SK-MEL-5 (cell line): ENCODE results near the gene MS4A2. TPM values are rescaled to one million over a fixed set of nuclear protein-coding genes. Genes with fewer than 3 reads are reported as not detected.
"Not testable (repeated sequence)": the region's sequence is repeated elsewhere in the genome, so short reads cannot be mapped to it uniquely, and the experiment has no call there.

ENCODE experiments used
- DNase-seq: peaks from one replicate; pipeline ENCODE4 v3.0.0-alpha.2; 2016; ENCODE audit warnings: low read depth, low spot score
- in situ Hi-C: cut with HindIII; loops from 2 replicates; pipeline ENCODE4 v1.10.0; 2016; ENCODE audit warnings: low sequenced_read_pairs, high pct_unique_total_duplicates, low pct_unique_long_range_greater_than_20kb
- polyA plus RNA-seq, 2 experiments: library from polyadenylated mRNA; depleted of rRNA; stranded (reverse); fragments of >200 nt; gene quantifications; 2 replicates each; pipeline ENCODE4 v1.2.3, GENCODE V29; 2015
- total RNA-seq: library from RNA; depleted of rRNA; stranded (reverse); fragments of >200 nt; shearing (Covaris generic); gene quantifications from 2 replicates; pipeline ENCODE4 v1.2.3, GENCODE V29; 2014; rRNA removed

MS4A2 gene
- not detected in 2 replicates for total RNA-seq
- not detected in 2 replicates for polyA plus RNA-seq (2015; cell fraction: cytosol; rRNA removed)
- not detected in 2 replicates for polyA plus RNA-seq (2015; cell fraction: nucleus; rRNA removed)

DNA sequence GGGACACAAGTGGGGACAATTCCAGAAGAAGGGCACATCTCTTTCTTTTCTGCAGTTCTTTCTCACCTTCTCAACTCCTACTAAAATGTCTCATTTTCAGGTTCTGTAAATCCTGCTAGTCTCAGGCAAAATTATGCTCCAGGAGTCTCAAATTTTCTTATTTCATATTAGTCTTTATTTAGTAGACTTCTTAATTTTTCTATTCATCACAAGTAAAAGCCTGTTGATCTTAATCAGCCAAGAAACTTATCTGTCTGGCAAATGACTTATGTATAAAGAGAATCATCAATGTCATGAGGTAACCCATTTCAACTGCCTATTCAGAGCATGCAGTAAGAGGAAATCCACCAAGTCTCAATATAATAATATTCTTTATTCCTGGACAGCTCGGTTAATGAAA is at the start of gene MS4A2:
TSS of gene MS4A2 (plus strand) at position 301 of the 400 bp plus-strand sequence. CDS start 102 bp downstream, outside the sequence.
- no peak for DNase-seq
- in situ Hi-C loops: no loop called here

DNA sequence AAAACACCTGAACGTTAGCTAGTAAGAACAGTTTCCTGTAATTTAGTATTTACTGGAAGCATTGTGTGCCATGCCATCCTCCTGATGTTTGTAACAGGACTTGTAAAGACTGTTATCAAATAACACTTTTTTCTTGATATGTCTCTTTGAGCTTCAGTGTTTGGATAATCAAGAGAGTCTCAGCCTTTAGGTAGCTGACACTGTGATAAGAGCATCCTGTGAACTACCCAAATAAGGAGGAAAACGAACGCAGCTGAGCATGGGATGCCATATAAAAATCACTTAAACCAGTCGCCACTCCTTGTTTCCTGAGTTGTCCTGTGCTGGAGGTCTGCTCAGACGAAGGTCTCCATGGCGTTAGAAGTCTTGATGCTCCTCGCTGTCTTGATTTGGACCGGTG is 48.4 kb upstream of the MS4A2 start, which contains the start of gene OOSP2:
TSS of gene OOSP2 (plus strand) at position 301 of the 400 bp plus-strand sequence. CDS start at position 352, 51 bp downstream.
- in situ Hi-C loops: no loop called here
- no peak for DNase-seq

DNA sequence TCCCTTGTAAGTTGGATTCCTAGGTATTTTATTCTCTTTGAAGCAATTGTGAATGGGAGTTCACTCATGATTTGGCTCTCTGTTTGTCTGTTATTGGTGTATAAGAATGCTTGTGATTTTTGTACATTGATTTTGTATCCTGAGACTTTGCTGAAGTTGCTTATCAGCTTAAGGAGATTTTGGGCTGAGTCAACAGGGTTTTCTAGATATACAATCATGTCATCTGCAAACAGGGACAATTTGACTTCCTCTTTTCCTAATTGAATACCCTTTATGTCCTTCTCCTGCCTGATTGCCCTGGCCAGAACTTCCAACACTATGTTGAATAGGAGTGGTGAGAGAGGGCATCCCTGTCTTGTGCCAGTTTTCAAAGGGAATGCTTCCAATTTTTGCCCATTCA is 38.0 kb upstream of the MS4A2 start:
- DNase-seq, in situ Hi-C loops: not testable (repeated sequence)

DNA sequence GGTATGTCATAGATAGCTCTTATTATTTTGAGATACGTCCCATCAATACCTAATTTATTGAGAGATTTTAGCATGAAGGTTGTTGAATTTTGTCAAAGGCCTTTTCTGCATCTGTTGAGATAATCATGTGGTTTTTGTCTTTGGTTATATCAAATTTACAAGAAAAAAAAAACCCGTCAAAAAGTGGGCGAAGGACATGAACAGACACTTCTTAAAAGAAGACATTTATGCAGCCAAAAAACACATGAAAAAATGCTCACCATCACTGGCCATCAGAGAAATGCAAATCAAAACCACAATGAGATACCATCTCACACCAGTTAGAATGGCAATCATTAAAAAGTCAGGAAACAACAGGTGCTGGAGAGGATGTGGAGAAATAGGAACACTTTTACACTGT is 37.6 kb upstream of the MS4A2 start:
- in situ Hi-C loops, DNase-seq: not testable (repeated sequence)

DNA sequence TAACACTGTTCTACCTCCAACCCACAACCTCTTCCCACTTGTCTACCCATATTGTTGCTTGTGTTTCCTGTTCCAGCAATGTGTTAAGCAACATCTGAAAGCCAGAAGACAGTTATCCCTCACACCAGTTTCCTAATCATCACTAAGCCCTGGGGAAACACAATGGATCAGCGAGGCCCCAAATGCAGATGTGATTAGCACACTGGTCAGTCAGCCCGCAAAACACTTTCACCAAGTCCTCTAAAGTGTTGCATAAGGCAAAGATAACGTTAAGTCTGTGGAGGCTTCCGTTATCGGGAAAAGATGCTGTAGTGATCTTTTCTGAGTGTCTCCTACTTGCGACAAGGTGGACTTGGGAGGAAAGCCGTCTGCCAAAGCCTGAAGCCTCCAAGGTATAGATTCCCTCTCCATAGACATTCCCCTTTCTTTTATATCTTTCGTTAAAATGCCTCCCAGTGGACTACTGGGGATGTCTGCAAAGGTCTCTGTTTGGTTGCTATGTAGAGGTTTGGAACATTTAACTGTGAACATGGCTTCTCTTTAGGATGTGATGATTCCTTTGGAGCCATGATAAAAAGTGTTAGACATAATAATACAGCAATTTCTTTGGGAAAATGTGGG is 32.0 kb upstream of the MS4A2 start, which contains the start of gene MS4A3:
TSS of gene MS4A3 (plus strand) at position 317 of the 621 bp plus-strand sequence. CDS start 4,496 bp downstream, outside the sequence.
- in situ Hi-C loops: no loop called here
- no peak for DNase-seq

DNA sequence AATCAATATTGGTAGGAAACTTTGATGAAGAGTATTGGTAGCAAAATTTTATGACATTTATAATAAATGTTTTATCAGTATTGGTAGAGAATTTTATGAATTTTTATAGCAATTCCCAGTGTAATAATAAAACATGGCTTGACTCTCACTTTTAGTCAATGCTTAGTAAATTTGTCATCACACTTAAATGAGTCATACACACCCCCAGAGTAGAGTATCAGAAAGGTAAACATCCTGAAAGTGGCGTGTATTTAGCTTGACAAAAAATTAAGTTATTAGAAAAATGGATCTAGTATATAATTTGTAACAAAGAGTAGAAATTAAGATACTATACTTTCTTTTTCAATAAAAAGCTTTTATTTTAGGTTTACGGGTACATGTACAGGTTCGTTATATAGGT is 29.4 kb upstream of the MS4A2 start:
- no peak for DNase-seq
- in situ Hi-C loops: no loop called here

DNA sequence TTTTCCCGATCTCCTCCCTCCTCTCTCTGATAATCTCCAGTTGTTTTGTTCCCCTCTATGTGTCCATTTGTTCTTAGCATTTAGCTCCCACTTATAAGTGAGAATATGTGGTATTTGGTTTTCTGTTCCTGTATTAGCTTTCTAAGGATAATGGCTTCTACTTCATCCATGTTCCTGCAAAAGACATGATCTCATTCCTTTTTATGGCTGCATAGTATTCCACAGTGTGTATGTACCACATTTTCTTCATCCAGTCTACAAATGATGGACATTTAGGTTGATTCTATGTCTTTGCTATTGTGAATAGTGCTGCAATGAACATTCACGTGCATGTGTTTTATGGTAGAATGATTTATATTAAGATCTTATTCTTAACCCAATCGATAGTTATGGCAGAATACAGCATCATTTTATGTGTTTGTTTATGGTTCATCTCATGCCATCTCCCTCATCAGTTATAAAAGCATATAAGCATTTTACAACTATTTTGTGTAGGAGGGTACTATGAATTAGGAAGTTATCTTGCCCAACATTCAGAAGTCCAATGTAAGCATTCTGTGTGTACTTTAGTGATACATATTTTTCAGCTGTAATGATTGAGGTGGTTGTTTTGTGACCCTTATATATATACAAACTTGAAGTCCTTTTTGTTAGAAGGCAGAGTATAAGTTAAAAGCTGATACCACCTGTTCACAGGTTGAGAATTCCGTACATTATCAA is 28.8 kb upstream of the MS4A2 start:
- in situ Hi-C loops: no loop called here

DNA sequence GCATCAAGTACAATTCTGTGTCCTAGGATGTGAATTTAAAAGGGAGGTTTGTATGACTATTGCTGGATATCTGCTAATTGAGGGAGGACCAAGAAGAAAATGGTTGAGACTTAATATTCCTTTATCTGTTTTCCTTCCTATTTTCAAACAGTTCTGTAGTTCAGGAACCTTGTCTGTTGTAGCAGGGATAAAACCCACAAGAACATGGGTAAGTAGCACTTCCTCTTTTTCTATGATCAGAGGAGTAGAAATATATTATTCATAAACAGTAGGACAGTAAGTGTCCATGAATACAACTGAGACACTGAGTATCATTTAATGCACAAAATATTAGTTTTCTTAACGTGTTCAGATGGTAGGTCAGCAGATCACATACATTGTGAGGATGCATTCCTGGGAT is 24.4 kb upstream of the MS4A2 start:
- in situ Hi-C loops: no loop called here
- no peak for DNase-seq

More for the DNA sequence above, 28.8 kb upstream of the MS4A2 start:
- no peak for DNase-seq

DNA sequence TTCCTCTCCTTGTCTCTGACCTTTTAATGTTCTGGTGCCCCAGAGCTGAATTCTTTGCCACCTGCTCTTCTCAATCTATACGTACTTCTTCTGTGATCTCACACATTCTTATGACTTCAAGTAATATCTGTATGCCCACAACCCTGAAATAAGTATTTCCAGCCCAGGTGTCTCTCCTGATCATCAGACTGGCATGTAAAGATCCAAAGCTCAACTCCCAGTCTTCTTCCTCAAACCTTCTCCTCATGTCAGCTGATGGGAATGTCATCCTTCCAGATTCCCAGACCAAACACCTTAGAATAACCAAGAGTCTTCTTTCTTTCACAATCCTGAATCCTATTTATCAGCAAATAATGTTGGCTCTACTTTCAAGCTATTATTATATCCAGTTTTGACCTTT is 22.7 kb upstream of the MS4A2 start:
- in situ Hi-C loops: no loop called here
- no peak for DNase-seq

DNA sequence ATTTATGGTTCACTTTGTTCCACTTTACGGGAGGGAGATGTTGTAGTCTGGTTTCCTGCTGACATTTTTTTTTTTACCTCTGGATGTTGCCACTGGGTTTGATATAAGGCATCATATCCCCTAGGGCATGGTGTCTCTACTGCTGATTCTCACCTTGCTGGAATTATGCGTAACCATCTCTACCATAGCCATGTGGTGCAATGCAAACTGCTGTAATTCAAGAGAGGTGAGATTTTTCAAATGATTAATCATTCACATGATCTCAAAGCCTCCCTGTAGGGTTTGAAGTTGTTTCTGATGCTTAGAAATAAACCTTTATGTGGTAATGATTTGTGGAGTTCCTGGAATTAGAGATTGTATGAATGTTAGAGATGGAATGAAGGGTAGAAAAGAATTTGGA is 19.0 kb upstream of the MS4A2 start:
- no peak for DNase-seq
- in situ Hi-C loops: no loop called here

DNA sequence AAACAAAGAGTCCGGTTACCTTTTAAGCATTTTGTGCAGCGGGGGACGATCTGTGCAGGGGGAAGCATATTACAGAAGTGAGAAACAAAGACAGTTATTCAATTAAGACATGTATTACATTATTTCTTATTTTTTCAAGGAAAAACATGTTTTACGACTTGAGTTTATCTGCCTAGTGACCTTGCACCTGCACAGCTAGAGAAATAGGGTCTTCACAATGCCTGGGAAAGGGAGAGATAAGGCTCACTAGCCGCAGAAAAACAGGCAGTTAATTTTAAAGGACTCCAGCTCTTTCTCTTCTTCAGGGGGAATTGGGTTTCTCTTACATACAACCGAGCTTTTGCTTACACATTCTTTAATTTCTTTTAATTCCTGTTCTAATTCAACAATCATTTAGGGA is 16.8 kb upstream of the MS4A2 start:
- in situ Hi-C loops, DNase-seq: not testable (repeated sequence)

DNA sequence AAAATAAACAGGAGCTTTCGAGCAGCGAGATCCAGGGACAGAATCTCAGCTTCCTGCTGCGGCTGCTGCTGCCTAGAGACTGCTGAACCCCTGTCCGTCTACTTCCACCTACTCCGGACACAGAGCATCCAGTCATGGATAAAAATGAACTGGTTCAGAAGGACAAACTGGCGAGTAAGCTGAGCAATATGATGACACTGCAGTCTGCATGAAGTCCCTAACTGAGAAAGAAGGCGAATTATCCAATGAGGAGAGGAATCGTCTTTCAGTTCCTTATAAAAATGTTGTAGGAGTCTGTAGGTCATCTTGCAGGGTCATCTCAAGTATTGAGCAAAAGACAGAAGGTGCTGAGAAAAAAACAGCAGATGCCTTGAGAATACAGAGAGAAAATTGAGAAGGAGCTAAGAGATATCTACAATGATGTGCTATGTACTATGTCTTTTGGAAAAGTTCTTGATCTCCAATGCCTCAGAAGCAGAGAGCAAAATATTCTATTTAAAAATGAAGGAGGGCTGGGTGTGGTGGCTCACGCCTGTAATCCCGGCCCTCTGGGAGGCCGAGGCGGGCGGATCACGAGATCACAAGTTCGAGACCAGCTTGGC is 11.1 kb upstream of the MS4A2 start:
- in situ Hi-C loops: no loop called here
- DNase-seq: no peak

DNA sequence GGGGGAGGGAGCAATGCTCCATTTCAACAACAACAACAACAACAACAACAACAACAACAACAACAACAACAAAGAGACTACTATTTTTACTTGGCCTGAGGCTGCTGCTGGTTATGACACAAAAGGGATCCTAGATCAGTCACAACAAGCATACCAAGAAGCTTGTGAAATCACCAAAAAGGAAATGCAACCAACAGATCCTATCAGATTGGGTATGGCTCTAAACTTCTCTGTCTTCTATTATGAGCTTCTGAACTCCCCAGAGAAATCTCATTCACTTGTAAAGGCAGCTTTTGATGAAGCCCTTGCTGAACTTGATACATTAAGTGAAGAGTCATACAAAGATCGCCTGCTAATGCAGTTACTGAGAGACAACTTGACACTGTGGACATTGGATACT is 10.5 kb upstream of the MS4A2 start:
- in situ Hi-C loops: no loop called here

DNA sequence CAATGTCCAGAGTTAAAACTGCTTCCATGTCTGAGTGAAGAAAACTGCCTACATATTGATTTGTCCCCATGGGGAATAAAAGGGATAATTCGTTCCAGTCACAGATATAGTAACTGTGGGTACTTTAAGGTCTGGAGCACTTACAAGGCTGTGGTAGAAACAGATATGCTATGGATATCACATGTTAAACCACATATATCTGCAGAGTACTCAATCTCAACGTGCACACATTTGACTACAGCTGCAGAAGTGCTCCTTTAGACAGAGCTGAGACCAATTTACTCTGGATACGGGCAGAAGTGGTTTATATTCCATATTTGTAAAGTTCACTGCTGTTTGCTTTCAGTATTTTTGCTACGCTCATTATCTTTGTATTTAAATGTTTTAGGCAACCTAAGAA is 9.7 kb upstream of the MS4A2 start:
- DNase-seq: peak; percentile 27
- in situ Hi-C loops: no loop called here

More for the DNA sequence above, 10.5 kb upstream of the MS4A2 start:
- DNase-seq: peak; percentile 56

DNA sequence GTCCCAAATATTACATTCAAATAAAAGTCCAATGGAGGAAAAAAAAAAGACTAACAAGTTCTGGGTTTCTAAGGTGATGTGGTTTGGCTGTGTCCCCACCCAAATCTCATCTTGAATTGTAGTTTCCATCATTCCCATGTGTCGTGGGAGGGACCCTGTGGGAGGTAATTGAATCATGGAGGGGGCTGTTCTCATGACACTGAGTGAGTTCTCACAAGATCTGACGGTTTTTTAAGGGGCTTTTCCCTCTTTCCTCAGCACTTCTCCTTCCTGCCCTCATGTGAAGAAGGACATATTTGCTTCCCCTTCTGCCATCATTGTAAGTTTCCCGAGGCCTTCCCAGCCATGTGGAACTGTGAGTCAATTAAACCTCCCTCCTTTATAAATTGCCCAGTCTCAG is 7.9 kb upstream of the MS4A2 start:
- DNase-seq: no peak
- in situ Hi-C loops: no loop called here

DNA sequence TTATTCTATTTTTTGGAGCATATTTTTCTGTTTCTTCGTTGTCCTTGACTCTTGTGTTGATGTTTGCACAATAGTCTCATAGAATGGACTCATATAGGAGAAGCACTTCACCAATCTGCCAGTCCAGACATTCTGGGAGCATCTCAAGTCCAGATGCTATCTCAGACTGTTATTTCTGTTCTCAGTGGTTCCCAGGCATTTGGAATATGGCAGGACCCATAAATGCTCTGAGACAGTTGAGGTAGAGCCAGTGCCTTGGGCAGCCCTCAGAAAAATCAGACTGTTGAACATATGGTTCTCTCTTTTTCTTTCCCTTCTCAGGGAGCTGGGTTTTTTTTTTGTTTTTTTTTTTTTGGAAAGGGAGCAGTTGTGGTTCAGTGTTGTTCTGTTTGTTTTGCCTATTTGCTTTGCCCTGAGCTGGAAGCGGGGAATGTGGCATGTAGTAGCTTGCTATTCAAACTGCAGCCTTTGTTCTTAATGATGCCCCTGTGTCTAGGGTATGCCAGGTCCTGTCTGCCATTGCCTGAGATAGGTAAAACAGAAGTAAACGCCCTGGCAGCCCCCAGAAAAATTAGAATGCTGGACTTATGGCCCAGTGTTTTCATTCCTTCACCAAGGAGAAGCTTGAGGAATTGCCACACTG is 3.7 kb upstream of the MS4A2 start:
- in situ Hi-C loops: no loop called here
- no peak for DNase-seq

DNA sequence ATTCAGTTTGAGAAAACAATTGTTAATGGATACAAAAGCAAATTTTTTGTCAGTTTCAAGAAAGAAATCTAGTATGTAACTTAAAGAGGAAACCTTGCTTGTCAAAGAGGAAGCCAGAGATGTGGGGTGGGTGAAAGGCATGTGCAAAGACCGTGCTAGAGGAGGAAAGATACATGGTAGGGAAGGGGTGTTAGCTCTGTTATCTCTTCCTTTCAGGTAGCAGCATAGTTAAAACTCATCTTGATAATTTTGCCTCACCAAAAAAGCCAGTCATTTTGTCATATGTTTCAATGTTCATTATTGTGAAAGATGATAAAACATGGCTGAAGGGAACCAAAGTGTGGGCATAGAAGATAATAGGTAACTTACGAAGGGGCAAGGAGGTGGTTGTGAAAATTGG is 2.6 kb upstream of the MS4A2 start:
- in situ Hi-C loops: no loop called here
- DNase-seq: no peak

DNA sequence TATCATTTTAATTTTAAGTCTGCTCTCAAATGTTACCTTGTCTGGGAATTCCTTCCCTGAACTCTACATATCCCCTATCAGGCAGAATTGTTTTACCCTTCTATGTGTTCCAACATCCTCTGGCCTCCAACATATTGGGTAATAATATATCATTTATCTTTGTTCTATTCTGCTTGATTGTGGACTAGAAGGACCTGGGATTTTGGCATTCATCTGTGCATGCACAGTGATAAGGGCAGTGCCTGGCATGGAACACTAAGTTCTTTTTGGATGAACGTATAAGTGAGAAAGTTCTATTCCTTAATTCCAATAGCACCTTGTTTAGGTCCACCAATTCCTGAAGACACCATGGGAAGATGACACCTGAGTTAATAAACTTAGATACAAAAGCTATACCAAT is 1.2 kb upstream of the MS4A2 start:
- no peak for DNase-seq
- in situ Hi-C loops: no loop called here
